Loucy (cell line): Measurements from ENCODE around the gene COPS7B.

Experiments
- H2AFZ ChIP-seq: fragments of 200-600 bp; sonication (generic); 2 replicates; pipeline ENCODE4 v1.6.0; 2016; ENCODE audit warnings: antibody characterized with exemption, mild to moderate bottlenecking, low read length, moderate library complexity
- H3F3A ChIP-seq: fragments of 200-600 bp; 2 replicates; pipeline ENCODE4 v1.6.0; 2016; ENCODE audit warnings: antibody characterized with exemption, low read depth, mild to moderate bottlenecking
- H3K27me3 ChIP-seq: fragments of 200-600 bp; sonication (generic); 2 replicates; pipeline ENCODE4 v1.6.1; 2014; ENCODE audit warnings: low read length, mild to moderate bottlenecking; ENCODE audit not compliant: insufficient read depth, poor library complexity, severe bottlenecking
- H3K36me3 ChIP-seq: fragments of 200-600 bp; sonication (generic); 2 replicates; pipeline ENCODE4 v1.6.1; 2016; ENCODE audit warnings: low read length; ENCODE audit not compliant: insufficient read depth
- H3K4me1 ChIP-seq: fragments of 200-600 bp; sonication (generic); 2 replicates; pipeline ENCODE4 v1.5.1; 2014; ENCODE audit warnings: low read length, mild to moderate bottlenecking; ENCODE audit not compliant: insufficient read depth, poor library complexity, severe bottlenecking
- H3K4me2 ChIP-seq: fragments of 200-600 bp; sonication (generic); 2 replicates; pipeline ENCODE4 v1.6.0; 2014; ENCODE audit warnings: antibody characterized with exemption, low read length, low read depth, mild to moderate bottlenecking; ENCODE audit not compliant: poor library complexity, severe bottlenecking
- H3K4me3 ChIP-seq: fragments of 200-600 bp; sonication (generic); 2 replicates; pipeline ENCODE4 v1.5.1; 2014; ENCODE audit warnings: low read length, mild to moderate bottlenecking, mixed read lengths; ENCODE audit not compliant: poor library complexity, severe bottlenecking
- H3K79me2 ChIP-seq: fragments of 200-600 bp; sonication (generic); 2 replicates; pipeline ENCODE4 v1.6.1; 2014; ENCODE audit warnings: low read length; ENCODE audit not compliant: insufficient read depth
- H3K9ac ChIP-seq: fragments of 200-600 bp; sonication (generic); 2 replicates; pipeline ENCODE4 v1.6.0; 2014; ENCODE audit warnings: mild to moderate bottlenecking, low read depth, low read length, moderate library complexity; ENCODE audit not compliant: poor library complexity, severe bottlenecking
- H3K9me2 ChIP-seq: fragments of 200-600 bp; sonication (generic); replicated peaks from 2 replicates; pipeline ENCODE4 v1.6.1; 2016; ENCODE audit warnings: low read depth, low read length, mixed read lengths
- H3K9me3 ChIP-seq: fragments of 200-600 bp; sonication (generic); 2 replicates; pipeline ENCODE4 v1.6.1; 2014; ENCODE audit warnings: mild to moderate bottlenecking, antibody characterized with exemption, low read length, low read depth; ENCODE audit not compliant: insufficient read depth
- H4K20me1 ChIP-seq: fragments of 200-600 bp; sonication (generic); 2 replicates; pipeline ENCODE4 v1.6.0; 2014; ENCODE audit warnings: antibody characterized with exemption, low read length, mild to moderate bottlenecking; ENCODE audit not compliant: insufficient read depth, poor library complexity, severe bottlenecking
- CTCF ChIP-seq: fragments of 200-600 bp; sonication (generic); conservative IDR thresholded peaks from 2 replicates; pipeline ENCODE4 v1.5.1; 2014; ENCODE audit warnings: mild to moderate bottlenecking, antibody characterized with exemption, low read length
- EZH2phosphoT487 ChIP-seq: fragments of 200-600 bp; IDR thresholded peaks from 2 replicates; pipeline ENCODE4 v1.6.1; 2018; ENCODE audit warnings: antibody characterized with exemption, mild to moderate bottlenecking, moderate library complexity, borderline replicate concordance

The COPS7B gene

DNA sequence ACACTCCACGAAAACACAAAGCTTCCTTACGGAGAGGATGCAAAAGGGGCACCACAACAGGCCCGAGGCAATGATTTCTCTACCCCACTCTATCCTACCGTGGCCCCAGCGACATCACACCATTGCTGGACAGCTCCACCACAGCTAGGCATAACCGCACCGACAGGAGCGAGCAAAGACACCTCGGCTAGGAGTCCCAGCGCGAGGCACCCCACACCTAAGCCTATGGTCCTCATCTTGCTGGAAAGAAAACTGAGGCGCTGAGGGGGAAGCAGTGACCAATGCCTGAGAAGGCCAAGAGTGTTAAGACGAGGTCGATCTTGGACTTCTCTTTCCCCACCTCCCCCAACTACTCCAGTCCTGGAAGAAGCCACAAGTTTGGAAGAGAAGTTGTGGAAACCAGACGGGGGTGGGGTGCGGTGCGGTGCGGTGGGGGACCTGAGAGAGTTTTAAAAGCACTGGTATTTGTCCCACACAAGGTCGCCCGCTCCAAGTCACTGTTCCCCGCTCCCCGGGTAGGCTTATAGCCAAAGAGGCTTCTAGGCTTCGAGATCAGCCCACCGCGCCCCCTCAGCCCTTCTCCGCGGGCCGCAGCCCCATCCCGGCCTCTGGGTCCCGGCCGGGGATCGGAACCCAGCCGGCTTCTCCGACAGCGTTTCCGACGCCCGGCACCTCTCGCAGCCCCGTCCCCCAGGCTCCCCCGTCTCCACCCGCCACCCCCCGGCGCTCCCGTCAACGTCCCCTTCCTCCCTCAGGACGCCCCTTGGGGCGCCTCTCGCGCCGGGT, 5.9 kb upstream of the COPS7B start:
- peak overlapping the region; percentile 73 for H3K9ac ChIP-seq
- H3K4me3 ChIP-seq: peak overlapping the region; percentile 91
- H4K20me1 ChIP-seq: peaks cover 18% of the 10 kb centered on the region
- peaks cover 20% of the 10 kb centered on the region for H3K79me2 ChIP-seq
- H2AFZ ChIP-seq: peak overlapping the region; percentile 96
- no peaks in the 10 kb centered on the region for H3K36me3 ChIP-seq
- no peaks in the 10 kb centered on the region for H3F3A ChIP-seq
- TF ChIP-seq CTCF (no peak), EZH2phosphoT487 (no peak)
- peaks cover 26% of the 10 kb centered on the region for H3K4me1 ChIP-seq
- H3K9me3 ChIP-seq: no peaks in the 10 kb centered on the region
- peak overlapping the region; percentile 91 for H3K4me2 ChIP-seq
- no peaks in the 10 kb centered on the region for H3K27me3 ChIP-seq
- H3K9me2 ChIP-seq: no peaks in the 10 kb centered on the region

GRCh38 chr2:231780909-231781797, 5.1 kb upstream of the COPS7B start, which contains the start of gene PDE6D:
TSS of gene PDE6D (minus strand) at chr2:231781282. CDS start at chr2:231781114, 168 bp downstream.
- H3K79me2 ChIP-seq: peaks cover 20% of the 10 kb centered on the region
- H3F3A ChIP-seq: no peaks in the 10 kb centered on the region
- peak within 1 kb of the TSS; percentile 91 for H3K4me2 ChIP-seq
- no peaks in the 10 kb centered on the region for H3K9me3 ChIP-seq
- peaks cover 18% of the 10 kb centered on the region for H4K20me1 ChIP-seq
- H3K9ac ChIP-seq: peak within 1 kb of the TSS; percentile 73
- no peaks in the 10 kb centered on the region for H3K36me3 ChIP-seq
- peak within 1 kb of the TSS; percentile 91 for H3K4me3 ChIP-seq
- no peaks in the 10 kb centered on the region for H3K27me3 ChIP-seq
- H3K4me1 ChIP-seq: peaks cover 31% of the 10 kb centered on the region
- peak within 1 kb of the TSS; percentile 96 for H2AFZ ChIP-seq
- no peaks in the 10 kb centered on the region for H3K9me2 ChIP-seq
- TF ChIP-seq CTCF (no peak), EZH2phosphoT487 (no peak)

DNA sequence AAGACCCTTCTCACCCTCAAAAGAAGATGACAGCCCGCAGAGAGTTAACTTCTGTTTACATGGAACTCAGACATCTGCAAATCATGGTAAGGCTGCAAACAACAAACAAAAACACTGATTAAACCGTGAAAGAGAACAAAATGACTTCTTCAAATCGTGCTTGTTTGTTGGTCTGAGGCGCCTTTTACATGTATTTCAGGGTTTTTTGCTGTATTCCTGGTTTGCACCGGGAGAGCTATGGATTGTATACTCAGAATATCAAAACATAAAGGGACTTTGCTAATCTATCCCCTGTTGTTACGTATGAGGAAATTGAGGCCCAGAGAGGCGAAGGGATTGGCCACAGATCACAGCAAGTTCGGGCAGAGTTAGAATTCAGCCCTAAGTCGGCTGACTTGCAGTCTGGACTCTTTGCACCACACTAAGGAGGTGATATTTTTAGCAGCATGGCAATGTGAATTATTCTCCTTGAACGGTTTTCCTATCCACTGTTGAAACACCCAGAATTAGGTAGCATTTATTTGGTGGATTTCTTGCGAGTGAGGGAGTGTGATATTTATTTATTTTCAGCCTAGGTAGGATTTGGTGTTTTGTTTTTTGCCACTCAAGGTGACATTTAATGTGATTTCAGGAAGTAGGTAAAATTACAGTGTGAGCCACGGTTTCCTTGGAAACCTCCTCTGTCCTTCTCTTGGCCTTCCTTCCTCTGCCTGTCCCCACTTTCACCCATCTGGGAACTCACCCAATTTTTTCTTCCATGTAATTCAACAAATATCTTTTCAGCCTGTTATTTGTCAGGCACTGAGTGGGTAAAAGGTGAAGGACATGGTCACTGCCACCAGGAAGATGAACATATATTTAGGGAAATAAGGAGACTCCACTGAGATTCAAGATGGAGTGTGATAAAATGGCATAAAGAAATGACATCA, 4.2 kb upstream of the COPS7B start:
- no peaks in the 10 kb centered on the region for H3F3A ChIP-seq
- peak overlapping the region; percentile 73 for H3K9ac ChIP-seq
- H3K36me3 ChIP-seq: no peaks in the 10 kb centered on the region
- H3K79me2 ChIP-seq: peaks cover 27% of the 10 kb centered on the region
- H3K4me1 ChIP-seq: peaks cover 35% of the 10 kb centered on the region
- no peaks in the 10 kb centered on the region for H3K9me3 ChIP-seq
- TF ChIP-seq EZH2phosphoT487 (no peak), CTCF (no peak)
- peaks cover 26% of the 10 kb centered on the region for H4K20me1 ChIP-seq
- peak overlapping the region; percentile 91 for H3K4me3 ChIP-seq
- peak overlapping the region; percentile 96 for H2AFZ ChIP-seq
- H3K4me2 ChIP-seq: peak overlapping the region; percentile 91
- no peaks in the 10 kb centered on the region for H3K9me2 ChIP-seq
- H3K27me3 ChIP-seq: no peaks in the 10 kb centered on the region
